SU-DHL-6 (cell line): Measurements from ENCODE around the gene HORMAD2.

Experiments
- H2AFZ ChIP-seq: fragments of 200-600 bp; sonication (generic); 2 replicates; pipeline ENCODE4 v1.6.1; 2014; ENCODE audit warnings: low read depth, mild to moderate bottlenecking, moderate library complexity, mixed read lengths, antibody characterized with exemption, low read length; ENCODE audit not compliant: severe bottlenecking
- H3F3A ChIP-seq: fragments of 200-600 bp; shearing (Covaris generic); 2 replicates; pipeline ENCODE4 v1.6.0; 2016; ENCODE audit warnings: antibody characterized with exemption, mild to moderate bottlenecking; ENCODE audit not compliant: insufficient read depth
- H3K27ac ChIP-seq: fragments of 200-600 bp; sonication (generic); 2 replicates; pipeline ENCODE4 v1.5.1; 2016; ENCODE audit warnings: low read depth, mild to moderate bottlenecking, low read length, moderate library complexity, mixed read lengths
- H3K27me3 ChIP-seq: fragments of 200-600 bp; sonication (generic), shearing (Covaris generic); 2 replicates; pipeline ENCODE4 v1.6.0; 2014; ENCODE audit warnings: mild to moderate bottlenecking, low read length
- H3K36me3 ChIP-seq: fragments of 200-600 bp; sonication (generic); 2 replicates; pipeline ENCODE4 v1.6.1; 2014; ENCODE audit warnings: mild to moderate bottlenecking, low read length, mixed read lengths
- H3K4me2 ChIP-seq: fragments of 300-600, 200-600 bp; shearing (Covaris generic), sonication (generic); 2 replicates; pipeline ENCODE4 v1.6.0; 2014; ENCODE audit warnings: low read length, low read depth, mild to moderate bottlenecking; ENCODE audit not compliant: poor library complexity, severe bottlenecking
- H3K4me3 ChIP-seq: fragments of 200-600 bp; sonication (generic); 2 replicates; pipeline ENCODE4 v1.5.1; 2014; ENCODE audit warnings: antibody characterized with exemption, low read length, mild to moderate bottlenecking, mixed read lengths; ENCODE audit not compliant: insufficient read depth, poor library complexity, severe bottlenecking
- H3K79me2 ChIP-seq: fragments of 200-600 bp; sonication (generic); 2 replicates; pipeline ENCODE4 v1.6.1; 2014; ENCODE audit warnings: mild to moderate bottlenecking, low read length, moderate library complexity; ENCODE audit not compliant: insufficient read depth
- H3K9ac ChIP-seq: fragments of 200-600 bp; sonication (generic); 2 replicates; pipeline ENCODE4 v1.7.0; 2014; ENCODE audit warnings: mild to moderate bottlenecking, low read length
- H3K9me2 ChIP-seq: fragments of 200-600 bp; sonication (generic); replicated peaks from 2 replicates; pipeline ENCODE4 v1.6.1; 2014; ENCODE audit warnings: low read length; ENCODE audit not compliant: insufficient read depth
- H3K9me3 ChIP-seq: fragments of 200-600 bp; sonication (generic); 2 replicates; pipeline ENCODE4 v1.6.1; 2014; ENCODE audit warnings: low read length, mixed read lengths; ENCODE audit not compliant: insufficient read depth
- H4K20me1 ChIP-seq: fragments of 200-600 bp; sonication (generic); 2 replicates; pipeline ENCODE4 v1.6.1; 2014; ENCODE audit warnings: low read depth, mild to moderate bottlenecking, antibody characterized with exemption, low read length, moderate library complexity, mixed read lengths
- CTCF ChIP-seq: fragments of 200-600 bp; sonication (generic); IDR thresholded peaks from one replicate; pipeline ENCODE4 v1.5.1; 2017; ENCODE audit warnings: antibody characterized with exemption, mild to moderate bottlenecking, low read length, moderate library complexity; ENCODE audit not compliant: insufficient read depth, poor library complexity, severe bottlenecking
- EZH2phosphoT487 ChIP-seq: fragments of 200-600 bp; sonication (generic), shearing (Covaris generic); conservative IDR thresholded peaks from 2 replicates; pipeline ENCODE4 v1.6.1; 2018; ENCODE audit warnings: mild to moderate bottlenecking, antibody characterized with exemption, low read length, moderate library complexity, mixed read lengths

The HORMAD2 gene

GRCh38 chr22:30047364-30047738, 32.9 kb upstream of the HORMAD2 start:
- Histone ChIP-seq H3F3A (no peaks in the 10 kb centered on the region), H3K79me2 (no peaks in the 10 kb centered on the region), H3K27ac (no peak overlapping the region), H2AFZ (no peak overlapping the region), H3K9me3 (no peaks in the 10 kb centered on the region), H3K9me2 (no peaks in the 10 kb centered on the region), H3K9ac (no peak overlapping the region), H3K4me2 (no peak overlapping the region), H4K20me1 (no peaks in the 10 kb centered on the region), H3K36me3 (no peaks in the 10 kb centered on the region), H3K4me3 (no peak overlapping the region), H3K27me3 (no peaks in the 10 kb centered on the region)
- TF ChIP-seq CTCF: no peak
- no peak for TF ChIP-seq EZH2phosphoT487

- H3K9me3 ChIP-seq: no peaks in the 10 kb centered on the region
- H3K36me3 ChIP-seq: no peaks in the 10 kb centered on the region
- no peaks in the 10 kb centered on the region for H4K20me1 ChIP-seq
- no peak overlapping the region for H2AFZ ChIP-seq
- no peak overlapping the region for H3K27ac ChIP-seq
- H3K9ac ChIP-seq: no peak overlapping the region
- TF ChIP-seq EZH2phosphoT487: no peak
- TF ChIP-seq CTCF: no peak
- no peak overlapping the region for H3K4me3 ChIP-seq
- no peaks in the 10 kb centered on the region for H3K9me2 ChIP-seq
- no peak overlapping the region for H3K4me2 ChIP-seq
- no peaks in the 10 kb centered on the region for H3K79me2 ChIP-seq
- H3F3A ChIP-seq: no peaks in the 10 kb centered on the region
- no peaks in the 10 kb centered on the region for H3K27me3 ChIP-seq
These were observed 31.6 kb upstream of the HORMAD2 start for GRCh38 chr22:30048681-30049080.

GRCh38 chr22:30054067-30054763, 26.0 kb upstream of the HORMAD2 start:
- Histone ChIP-seq H3K27ac (no peak overlapping the region), H3K9me2 (no peaks in the 10 kb centered on the region), H3K4me2 (no peak overlapping the region), H4K20me1 (no peaks in the 10 kb centered on the region), H3K79me2 (no peaks in the 10 kb centered on the region), H3K9me3 (no peaks in the 10 kb centered on the region), H3K27me3 (no peaks in the 10 kb centered on the region), H2AFZ (no peak overlapping the region), H3K4me3 (no peak overlapping the region), H3K9ac (no peak overlapping the region), H3K36me3 (no peaks in the 10 kb centered on the region), H3F3A (no peaks in the 10 kb centered on the region)
- TF ChIP-seq CTCF: no peak
- no peak for TF ChIP-seq EZH2phosphoT487
